Uterus (tissue), 2 donors: ENCODE data around the gene PKNOX1.
"Not testable (repeated sequence)": the region's sequence is repeated elsewhere in the genome, so short reads cannot be mapped to it uniquely, and the experiment has no call there.

Experiments used
- CTCF ChIP-seq, 4 experiments: fragments of 200-600 bp in 2 of 4; fragments of 450-650 bp in 2 of 4; sonication (generic) in 2 of 4; IDR thresholded peaks; one replicate each; pipeline ENCODE4 v1.5.1; 2016 to 2019; ENCODE audit warnings: antibody characterized with exemption in 4 of 4, mild to moderate bottlenecking in 2 of 4, moderate library complexity in 1 of 4
- POLR2A ChIP-seq, 2 donors: fragments of 450-650 bp; IDR thresholded peaks; one replicate each; pipeline ENCODE4 v1.6.1; 2016; ENCODE audit warnings: antibody characterized with exemption in 2 of 2, mild to moderate bottlenecking in 1 of 2, moderate library complexity in 1 of 2

DNA sequence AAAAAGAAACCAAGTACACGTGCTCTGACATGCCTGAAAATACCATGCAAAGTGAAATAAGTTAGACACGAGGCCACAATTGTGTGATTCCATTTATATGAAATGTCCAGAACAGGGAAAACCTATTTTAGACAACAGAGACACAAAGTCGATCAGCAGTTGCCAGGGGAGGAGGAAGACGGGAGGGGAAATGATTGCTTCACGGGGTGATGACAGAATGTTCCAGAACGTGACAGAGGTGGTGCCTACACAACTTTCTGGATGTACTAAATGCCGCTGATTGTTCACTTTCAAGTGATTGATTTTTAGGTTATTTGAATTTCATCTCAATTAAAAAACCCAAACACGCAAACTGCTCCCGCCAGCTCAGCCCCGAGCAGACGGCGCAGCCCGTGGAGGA, 78.8 kb downstream of the PKNOX1 start:
- TF ChIP-seq CTCF, POLR2A (IDR thresholded peaks at IDR 0.05): not testable (repeated sequence)
